B cell (primary cell): Measurements from ENCODE around the gene GNAS.

Experiments used
- CTCF ChIP-seq: fragments of 200-600 bp; IDR thresholded peaks from one replicate; pipeline ENCODE4 v1.8.0; 2022; ENCODE audit warnings: antibody characterized with exemption, mild to moderate bottlenecking
- EZH2 ChIP-seq: IDR thresholded peaks from 2 replicates; pipeline ENCODE4 v1.6.1; 2012; ENCODE audit warnings: borderline replicate concordance, low read depth, mild to moderate bottlenecking, moderate library complexity, low read length; ENCODE audit not compliant: insufficient read depth, poor library complexity, severe bottlenecking

GRCh38 chr20:58889798-58890517, 37.4 kb downstream of the GNAS start:
- TF ChIP-seq CTCF = no peak
- no peak for TF ChIP-seq EZH2
